GM18909 (cell line): ENCODE measurements around the gene MICALL1.
"Not testable (repeated sequence)": the region's sequence is repeated elsewhere in the genome, so short reads cannot be mapped to it uniquely, and the experiment has no call there.

Source experiments
- ATAC-seq: cut with Tn5 transposase; IDR thresholded peaks from one replicate; pipeline ENCODE4 v1.9.1; 2021; ENCODE audit warnings: mild to moderate bottlenecking; ENCODE audit not compliant: unreplicated experiment, poor library complexity

Gene MICALL1

GRCh38 chr22:37926771-37927636 is 20.9 kb downstream of the MICALL1 start:
- ATAC-seq = no peak

- no peak for ATAC-seq
Observed at GRCh38 chr22:37927637-37927936, 21.5 kb downstream of the MICALL1 start.

- no peak for ATAC-seq
Observed at GRCh38 chr22:37929390-37929789, 23.3 kb downstream of the MICALL1 start.

GRCh38 chr22:37930270-37930951 is 24.3 kb downstream of the MICALL1 start:
- ATAC-seq = no peak

GRCh38 chr22:37930952-37931440 is 24.9 kb downstream of the MICALL1 start:
- ATAC-seq = no peak

GRCh38 chr22:37931893-37932389 is 25.8 kb downstream of the MICALL1 start:
- no peak for ATAC-seq

- ATAC-seq = no peak
Observed at GRCh38 chr22:37932401-37932800, 26.3 kb downstream of the MICALL1 start.

GRCh38 chr22:37932821-37933578 is 26.9 kb downstream of the MICALL1 start:
- no peak for ATAC-seq

- ATAC-seq = peak; percentile 76
Observed at GRCh38 chr22:37933711-37934376, 27.7 kb downstream of the MICALL1 start.

GRCh38 chr22:37940698-37941376 is 34.7 kb downstream of the MICALL1 start:
- ATAC-seq = no peak

- no peak for ATAC-seq
Observed at GRCh38 chr22:37942133-37942532, 36.0 kb downstream of the MICALL1 start.

- no peak for ATAC-seq
Observed at GRCh38 chr22:37943136-37943824, 37.2 kb downstream of the MICALL1 start.

GRCh38 chr22:37943825-37944198 is 37.7 kb downstream of the MICALL1 start:
- no peak for ATAC-seq

GRCh38 chr22:37944423-37944822 is 38.3 kb downstream of the MICALL1 start:
- ATAC-seq = not testable (repeated sequence)

GRCh38 chr22:37947142-37947795 is 41.2 kb downstream of the MICALL1 start:
- ATAC-seq = not testable (repeated sequence)

GRCh38 chr22:37951305-37951704 is 45.2 kb downstream of the MICALL1 start:
- no peak for ATAC-seq

GRCh38 chr22:37952629-37953028 is 46.5 kb downstream of the MICALL1 start:
- not testable (repeated sequence) for ATAC-seq

GRCh38 chr22:37953062-37953436 is 47.0 kb downstream of the MICALL1 start:
- ATAC-seq = no peak
